HEK293 (cell line): ENCODE measurements around the gene GALNT9.

Experiments
- YY1 ChIP-seq: fragments of 450-650 bp; formaldehyde crosslinking; IDR thresholded peaks from 2 replicates; pipeline ENCODE4 v1.5.1; 2018; ENCODE audit warnings: missing biosample characterization, missing genetic modification characterization
- ZNF202 ChIP-seq: fragments of 450-650 bp; formaldehyde crosslinking; IDR thresholded peaks from 2 replicates; pipeline ENCODE4 v1.5.1; 2016; ENCODE audit warnings: missing biosample characterization, missing genetic modification characterization, borderline replicate concordance

DNA sequence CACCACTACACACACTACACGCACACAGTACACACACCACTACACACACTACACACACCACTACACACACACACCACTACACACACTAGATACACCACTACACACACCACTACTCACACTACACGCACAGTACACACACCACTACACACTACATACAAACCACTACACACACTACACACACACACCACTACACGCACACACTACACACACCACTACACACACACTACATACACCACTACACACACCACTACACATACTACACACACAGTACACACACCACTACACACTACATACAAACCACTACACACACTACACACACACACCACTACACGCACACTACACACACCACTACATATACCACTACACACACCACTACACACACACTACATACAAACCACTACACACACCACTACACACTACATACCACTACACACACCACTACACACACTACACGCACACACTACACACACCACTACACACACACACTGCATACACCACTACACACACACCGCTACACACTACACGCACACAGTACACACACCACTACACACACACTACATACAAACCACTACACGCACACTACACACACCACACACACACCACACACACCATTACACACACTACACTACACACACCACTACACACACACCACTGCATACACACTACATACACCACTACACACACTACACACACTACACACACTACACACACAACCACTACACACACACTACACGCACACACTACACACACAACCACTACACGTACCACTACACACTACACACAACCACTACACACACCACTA is 173.4 kb downstream of the GALNT9 start:
- TF ChIP-seq YY1 (no peak), ZNF202 (tag by site-specific recombination) (no peak)
